Superior temporal gyrus (tissue), 1 donor: Measurements from ENCODE around the gene FBXW12.

ENCODE experiments used
- DNase-seq: peaks from one replicate; pipeline ENCODE4 v3.0.0-alpha.2; 2016; ENCODE audit errors: extremely low spot score

FBXW12 gene

DNA sequence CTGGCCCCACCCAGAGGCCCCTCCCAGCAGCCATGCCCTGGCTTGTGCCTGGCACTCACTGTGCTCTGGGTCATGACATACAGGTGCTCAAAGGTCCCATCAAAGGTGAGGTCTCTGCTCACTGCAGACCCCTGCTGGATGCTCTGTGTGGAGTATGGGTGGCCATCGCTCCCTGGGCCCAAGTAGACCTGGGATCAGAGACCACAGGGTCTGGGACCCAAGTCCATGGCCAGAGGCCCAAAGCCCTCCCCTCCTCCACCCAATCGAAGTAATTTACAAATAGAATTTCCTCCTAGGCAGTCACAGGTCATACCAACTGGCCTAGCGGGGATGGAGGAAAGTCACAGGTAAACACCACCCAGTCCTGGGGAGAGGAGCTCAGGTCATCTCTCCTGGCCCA, 50.3 kb downstream of the FBXW12 start:
- DNase-seq: no peak

DNA sequence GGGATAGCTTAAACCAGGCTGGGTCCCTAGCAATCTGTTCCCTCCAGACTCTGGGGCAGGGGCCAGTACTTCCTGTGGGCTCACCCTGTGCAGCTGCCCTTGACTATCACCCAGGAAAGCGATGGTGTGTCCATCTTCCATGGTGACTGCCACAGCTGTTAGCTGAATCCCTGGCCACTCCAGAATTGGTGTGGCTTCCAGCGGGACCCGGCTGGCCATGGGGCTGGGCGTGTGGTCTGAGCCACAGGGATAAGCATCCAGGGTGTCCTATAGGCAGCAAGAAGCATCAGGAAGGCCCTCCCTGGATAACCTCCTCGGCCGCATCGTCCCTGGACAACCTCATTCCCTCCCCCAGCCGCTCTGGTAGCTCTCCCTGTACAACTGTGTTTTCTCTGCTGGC, 50.7 kb downstream of the FBXW12 start:
- DNase-seq: no peak

DNA sequence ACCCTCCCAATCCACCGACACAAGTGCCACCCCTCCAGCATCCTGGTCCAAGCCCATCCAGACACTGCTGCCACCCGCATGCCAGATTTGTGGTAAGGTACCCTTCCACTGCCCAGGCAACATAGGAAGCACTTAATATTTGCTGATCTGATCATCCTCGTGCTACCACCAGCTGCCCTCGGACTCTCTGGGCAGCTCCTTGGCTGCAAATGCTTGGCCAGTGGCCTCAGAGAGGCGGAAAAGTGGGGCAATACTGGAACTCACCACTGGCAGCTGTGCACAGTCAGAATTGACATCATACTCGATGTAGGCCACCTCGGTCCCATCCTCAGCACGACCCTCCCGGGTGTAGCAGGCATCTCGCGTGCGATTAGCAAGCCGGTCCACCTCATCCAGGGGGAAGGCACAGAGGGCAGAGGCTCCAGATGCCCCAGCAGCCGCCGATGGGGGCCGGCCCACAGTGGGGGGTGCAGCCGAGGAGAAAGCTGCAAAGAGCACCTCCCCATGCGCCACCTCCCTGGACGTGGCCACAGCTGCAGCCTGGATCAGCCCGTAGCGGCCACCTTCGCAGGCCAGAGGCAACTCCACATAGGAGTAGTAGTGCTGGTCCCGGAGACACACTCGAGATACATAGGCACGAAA, 51.3 kb downstream of the FBXW12 start:
- DNase-seq: peak; percentile 45

DNA sequence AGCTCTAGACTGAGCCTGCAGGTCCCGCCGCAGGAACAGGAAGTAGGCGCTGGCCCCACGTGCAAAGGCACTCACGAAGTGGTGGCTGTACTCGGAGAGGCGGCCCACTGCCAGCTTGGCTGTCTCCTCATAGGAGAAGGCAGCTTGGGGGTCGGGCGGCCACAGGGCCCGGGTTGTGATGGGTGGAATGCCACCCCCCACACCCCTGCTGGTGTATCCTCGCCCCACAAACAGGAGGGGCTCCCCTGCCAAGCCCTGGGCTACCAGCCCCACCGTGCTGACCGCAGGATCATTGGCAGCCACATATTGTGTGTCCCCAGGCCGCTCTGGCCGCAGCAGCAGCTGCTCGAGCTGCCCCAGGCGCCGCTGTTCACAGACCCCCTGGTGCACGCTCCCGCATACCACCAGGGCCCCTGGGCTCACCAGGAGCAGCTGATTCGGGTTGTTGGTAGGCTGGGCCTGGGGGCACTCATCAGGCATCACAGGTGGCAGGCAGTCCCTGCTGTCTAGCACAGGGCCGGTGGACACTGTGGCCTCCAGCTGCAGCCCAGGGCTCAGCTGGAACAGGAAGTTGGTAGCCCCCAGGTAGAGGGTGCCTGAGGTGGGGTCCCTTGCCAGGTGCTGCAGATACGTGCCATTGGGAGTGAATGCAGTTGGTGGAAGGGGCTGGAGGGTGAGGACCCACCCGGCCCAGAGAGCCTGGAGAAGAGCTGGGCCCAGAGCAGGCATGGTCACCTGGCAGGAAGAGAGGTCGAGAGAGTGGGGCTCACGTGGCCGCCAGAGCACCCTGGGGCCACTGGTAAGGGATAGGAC, 52.1 kb downstream of the FBXW12 start:
- peak; percentile 15 for DNase-seq

DNA sequence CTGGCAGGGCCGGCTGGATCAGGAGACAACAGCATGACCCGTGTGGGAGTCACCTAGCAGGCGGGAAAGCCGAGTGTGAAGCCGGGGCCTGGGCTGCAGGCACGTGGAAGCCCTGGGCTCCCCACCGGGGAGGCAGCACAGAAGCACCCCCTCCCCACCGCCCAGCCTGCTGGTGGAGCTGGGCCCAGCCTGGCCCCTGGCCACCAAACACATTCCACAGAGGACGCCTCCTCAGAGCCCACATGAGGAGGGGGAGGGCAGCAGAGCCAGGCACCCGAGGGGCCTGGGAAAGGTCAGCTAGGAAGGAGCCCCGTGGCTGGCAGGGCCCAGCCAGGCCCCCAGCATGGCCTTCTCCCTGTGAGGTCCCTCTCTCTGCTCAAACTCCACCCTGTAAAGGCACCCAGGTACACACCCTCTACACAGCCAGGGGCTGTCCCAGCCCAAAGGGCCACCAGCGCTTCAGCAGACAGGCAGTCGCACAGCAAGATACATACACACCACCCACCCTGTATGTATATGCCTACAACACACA, 53.3 kb downstream of the FBXW12 start:
- peak; percentile 49 for DNase-seq

DNA sequence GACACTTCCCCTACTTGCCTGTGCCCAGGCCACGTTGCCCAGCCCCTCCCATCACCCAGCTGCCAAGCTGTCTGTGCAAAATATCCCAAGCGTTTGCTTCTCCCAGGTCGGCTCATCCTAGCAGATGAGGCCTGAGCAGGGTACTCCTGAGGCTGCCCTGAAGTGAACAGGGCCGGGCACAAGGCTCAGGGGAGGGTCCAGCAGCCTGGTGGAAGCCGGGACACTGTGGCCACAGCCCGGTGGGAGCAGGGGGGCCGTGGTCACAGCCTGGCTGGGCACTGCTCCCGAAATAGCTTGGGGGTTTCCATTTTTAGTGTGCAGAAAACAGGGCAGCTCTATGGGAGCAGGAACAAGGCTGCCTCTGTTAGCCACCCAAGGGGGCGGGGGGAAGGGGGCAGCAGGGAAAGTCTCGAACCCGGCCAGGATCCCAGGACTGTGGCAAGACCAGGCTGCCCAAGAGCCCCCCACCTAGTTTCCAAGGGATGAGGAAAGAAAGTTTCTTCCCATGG, 54.4 kb downstream of the FBXW12 start:
- DNase-seq: peak; percentile 94

DNA sequence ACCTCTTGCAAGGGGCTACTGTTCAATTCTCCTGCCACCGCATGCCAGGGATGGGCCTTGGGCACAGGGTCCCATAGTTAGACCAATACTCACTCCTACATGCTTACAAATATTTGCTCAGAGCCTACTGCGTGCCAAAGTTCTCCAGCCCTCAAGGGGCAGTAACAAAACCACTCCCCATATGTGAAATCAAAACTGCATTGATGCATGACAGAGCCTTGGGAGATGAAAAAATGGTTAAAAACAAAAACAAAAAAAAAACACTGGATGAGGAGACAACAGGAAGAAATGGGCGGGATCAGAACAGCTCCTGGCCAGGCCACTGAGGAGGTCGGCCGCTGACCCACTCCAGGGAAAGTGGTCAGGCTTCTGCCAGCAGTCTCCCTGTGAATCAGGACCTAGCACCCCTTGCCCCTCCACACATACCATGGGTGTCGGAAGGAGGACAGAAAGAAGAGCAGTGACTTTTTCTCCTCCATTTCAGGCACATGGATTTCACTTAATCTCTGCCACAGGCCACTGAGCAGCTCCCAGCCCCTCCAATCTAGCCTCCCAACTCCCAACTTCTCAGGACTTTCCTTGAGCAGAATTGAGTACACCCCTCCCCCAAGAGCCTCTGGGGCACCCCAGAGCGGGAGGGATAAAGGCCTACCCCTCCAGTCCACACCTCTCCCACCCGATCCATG, 55.1 kb downstream of the FBXW12 start:
- DNase-seq: peak; percentile 66

DNA sequence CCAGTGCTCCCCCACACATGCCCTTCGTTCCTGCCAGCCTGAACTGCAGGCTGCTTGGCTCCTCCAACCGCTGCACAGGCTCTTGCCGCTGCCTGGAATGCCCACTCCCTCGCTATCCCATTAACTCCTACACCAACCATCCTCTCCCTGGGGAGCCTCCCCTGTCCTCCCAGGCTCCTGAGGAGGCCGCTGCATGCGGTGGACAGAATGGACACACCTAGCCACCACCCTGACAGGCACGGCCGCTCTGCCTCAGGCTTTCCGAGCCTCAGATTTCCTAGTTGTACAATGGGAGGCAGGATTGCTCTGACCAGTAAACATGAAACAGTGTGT, 55.6 kb downstream of the FBXW12 start:
- no peak for DNase-seq

DNA sequence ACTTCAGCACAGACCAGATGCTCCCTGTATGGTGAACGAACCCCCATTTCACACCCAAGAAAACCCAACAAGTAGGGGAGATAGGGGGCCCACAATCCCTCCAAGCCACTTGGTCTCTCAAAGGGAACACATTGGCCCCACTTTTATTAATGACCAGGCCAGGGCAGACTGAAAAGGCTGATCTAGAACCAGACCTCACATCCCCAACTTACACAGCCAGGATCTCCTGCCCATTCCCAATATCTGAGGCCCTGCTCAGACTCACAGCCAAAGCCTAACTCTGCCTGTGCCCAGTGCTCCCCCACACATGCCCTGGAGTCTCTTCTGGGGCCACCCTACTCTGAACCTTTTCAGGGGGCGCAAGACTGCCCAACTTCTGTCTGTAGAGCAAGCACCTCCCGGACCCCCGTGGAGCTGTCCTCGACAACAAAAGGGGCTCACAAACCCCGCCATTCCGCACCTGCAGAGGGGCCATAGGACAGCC, 56.1 kb downstream of the FBXW12 start:
- peak; percentile 30 for DNase-seq

DNA sequence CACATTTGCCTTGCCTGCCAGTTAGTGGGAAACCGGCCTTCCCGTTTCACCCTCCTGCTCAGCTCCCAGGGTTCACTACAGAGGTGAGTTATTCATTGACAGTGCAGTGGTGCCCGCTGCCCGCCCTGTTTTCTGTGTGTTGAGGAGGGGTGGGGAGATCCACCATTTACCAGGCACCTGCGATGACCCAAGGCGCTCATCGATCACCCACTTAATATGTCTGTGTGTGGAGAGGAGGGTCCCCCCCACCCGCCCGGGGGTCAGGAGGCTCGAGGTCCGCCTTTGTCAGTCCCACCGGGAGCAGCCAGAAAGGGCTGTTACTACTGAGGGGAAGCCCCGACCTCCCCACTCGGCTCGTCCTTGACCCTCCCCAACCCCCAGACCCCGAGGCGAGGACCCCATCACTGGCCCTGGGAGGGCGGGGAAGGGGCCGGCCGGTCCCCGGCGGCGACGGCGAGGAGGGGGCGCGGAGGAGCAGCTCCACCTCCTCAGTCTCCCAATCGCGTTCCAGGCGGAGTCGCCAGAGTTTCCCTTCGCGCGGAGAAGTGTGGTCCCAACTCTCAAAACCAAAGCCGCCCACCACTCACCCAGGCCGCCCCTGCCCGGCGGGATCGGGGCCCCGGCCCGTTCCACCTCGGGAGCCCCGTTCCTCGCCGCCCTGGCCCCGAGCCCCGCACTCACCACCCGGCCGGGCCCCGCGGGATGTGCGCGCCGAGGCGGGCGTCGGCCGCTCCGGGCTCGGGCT, 56.7 kb downstream of the FBXW12 start:
- DNase-seq: peak; percentile 32

DNA sequence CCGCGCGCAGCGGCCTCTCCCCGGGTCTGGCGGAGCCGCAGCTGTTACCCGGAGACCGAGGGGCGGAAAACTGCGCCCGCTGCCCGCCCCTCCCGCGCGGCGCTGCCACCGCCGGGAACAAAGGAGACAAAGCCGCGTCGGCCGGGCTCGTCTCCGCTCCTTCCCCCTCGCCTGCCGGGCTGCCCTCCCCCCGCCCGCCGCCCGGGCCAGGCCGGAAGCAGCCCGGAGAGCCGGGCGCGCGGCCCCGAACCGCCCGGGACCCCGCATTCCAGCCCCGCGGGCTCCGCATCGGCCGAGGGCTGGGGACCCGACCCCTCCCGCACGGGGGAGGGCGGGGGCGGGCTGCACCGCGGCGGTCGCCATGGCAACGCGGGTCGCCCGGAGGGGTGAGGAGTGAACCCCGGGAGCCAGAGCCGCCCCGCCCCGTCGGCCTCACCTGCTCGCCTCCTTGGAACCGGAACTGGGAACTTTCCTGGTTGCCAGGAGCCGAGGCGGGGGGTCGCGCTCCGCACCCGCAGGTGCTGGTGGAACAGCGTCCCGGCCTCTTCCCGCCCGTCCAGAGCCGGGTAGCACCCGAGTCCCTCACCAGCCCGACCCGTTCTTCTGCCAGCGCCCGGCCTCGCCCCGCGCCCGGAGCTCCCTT, 57.4 kb downstream of the FBXW12 start:
- DNase-seq: peak; percentile 81

DNA sequence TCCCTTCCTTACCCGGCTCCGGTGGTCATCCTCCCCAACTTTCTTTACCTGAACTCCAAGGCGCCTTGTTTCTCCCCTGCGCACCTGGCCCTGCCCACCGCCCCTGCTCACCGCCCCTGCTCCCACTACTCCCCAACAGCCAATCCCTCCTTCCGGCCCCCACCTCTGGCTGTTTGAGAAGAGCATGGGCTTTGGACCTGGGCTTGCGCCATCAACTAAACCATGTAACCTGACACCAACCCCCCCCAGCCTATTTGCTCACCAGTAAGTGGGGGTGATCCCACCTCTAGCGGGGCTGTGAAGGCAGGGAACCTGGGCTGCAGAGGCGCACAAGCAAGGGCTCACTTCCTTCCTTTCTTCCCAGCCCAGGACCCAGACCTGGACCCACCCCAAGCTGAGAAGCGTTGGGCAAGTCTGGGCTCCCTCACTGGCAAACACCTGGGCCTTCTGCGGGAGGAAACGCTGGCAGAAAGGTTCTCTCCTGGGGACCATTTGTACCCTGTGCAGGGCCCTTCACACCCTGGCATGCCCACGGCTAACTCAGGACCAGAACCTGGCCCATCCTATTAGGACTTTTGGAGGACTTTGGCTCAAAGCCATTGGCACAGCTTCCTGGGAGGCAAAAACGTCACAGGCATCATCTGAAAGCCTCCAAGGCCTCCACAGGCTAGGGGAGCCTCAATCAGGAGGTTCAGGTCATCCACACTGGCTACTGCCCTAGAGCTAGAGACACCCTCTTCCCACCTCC, 58.1 kb downstream of the FBXW12 start, which contains the start of gene PLXNB1:
TSS of gene PLXNB1 (minus strand) at position 127 of the 748 bp plus-strand sequence. CDS start 5,475 bp downstream, outside the sequence.
- no peak for DNase-seq

DNA sequence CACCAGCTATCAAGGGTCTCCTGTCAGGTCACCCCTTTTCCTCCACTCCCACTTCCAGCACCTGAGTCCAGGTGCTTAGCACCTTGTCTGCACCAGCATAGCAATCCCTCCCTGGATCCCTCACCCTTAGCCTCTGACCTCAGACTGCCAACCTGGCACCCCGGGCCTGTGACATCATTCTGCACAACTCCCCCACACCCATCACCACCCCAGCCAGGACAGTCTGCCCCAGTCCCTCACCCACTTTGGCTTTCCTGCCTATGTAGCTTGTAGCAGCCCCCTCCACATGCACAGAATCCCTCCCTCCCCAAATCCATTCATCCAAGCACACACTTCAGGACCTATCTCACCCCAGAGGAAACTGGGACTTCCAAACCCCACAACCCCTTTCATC, 58.7 kb downstream of the FBXW12 start:
- no peak for DNase-seq

DNA sequence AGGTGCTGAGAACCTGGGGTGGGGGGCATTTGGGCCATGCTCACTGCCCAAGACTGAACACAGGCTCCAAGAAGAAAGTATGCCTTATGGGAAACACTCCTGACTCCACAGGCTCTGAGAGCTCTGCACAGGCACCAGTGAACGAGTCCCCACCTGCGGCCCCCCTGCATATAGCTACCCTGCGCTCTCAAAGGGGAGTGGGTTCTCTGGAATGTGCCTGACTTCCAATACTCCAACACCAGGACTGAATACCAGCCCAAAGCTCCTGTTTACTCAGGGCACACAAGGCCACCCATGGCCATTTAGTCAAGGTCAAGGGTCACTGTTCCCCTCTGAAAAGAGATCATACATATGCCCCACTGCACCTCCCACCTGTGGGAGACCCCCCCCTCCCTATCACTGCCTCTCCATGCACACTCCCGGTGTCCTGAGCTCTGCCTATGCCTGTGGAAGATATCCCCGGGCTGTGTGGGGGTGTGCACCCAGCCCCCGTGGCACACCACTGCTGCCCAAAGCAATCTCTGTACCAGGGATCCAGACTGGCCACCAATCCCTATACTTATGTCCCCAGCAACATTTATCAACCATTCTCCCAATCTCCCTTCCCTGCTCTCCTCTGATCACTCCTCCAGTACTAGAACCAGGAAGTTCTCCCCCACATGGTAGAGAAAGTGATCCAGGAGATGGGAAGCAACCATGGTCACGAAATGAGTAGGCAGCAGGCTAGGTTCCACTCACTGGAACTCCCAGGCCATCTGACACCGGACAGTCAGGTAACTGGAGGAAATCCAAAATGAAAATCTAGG, 59.4 kb downstream of the FBXW12 start:
- DNase-seq: no peak

DNA sequence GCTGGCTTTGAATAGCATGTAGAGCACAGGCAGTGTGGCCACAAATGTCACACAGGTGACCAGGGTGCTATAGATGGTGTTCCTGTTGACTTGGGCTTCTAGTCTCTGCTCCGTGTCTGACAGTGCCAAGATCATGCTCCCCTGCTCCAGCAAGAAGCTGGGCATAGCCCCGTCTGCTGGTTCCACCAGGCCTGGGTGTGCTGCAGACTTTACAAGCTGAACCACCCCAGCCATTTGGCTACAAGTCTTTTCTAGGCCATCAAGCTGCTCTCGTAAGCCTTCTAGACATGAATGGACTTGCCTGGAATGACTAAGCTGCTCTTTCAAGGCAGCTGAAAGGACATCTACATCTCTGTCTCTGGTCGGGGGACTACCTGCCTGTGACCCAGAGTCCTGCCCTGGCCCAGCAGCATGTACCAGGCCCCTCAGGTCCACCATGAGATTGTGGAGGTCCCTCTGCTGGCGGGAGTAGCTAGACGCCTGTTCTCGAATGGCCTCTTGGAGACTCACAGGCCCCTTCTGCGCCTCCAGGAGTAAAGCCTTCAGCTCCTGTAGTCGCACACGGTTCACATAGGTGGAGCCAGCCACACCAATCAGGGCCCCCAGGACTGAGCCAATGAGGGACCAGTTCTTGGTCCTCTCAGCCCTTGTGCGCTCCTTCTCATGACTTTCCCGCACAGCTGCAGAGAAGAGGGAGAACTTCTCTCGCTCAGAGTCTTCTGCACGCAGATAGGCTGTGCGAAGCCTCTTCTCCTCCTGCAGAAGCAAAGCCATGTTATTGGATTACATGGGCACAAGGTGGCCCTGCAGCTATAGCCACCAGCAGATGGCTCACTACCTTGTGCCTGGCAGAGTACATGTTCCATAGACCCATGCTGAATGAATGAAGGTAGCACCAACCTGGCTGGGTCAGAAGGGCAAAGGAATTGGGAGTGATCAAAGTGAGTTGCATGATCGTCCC, 60.7 kb downstream of the FBXW12 start:
- no peak for DNase-seq

DNA sequence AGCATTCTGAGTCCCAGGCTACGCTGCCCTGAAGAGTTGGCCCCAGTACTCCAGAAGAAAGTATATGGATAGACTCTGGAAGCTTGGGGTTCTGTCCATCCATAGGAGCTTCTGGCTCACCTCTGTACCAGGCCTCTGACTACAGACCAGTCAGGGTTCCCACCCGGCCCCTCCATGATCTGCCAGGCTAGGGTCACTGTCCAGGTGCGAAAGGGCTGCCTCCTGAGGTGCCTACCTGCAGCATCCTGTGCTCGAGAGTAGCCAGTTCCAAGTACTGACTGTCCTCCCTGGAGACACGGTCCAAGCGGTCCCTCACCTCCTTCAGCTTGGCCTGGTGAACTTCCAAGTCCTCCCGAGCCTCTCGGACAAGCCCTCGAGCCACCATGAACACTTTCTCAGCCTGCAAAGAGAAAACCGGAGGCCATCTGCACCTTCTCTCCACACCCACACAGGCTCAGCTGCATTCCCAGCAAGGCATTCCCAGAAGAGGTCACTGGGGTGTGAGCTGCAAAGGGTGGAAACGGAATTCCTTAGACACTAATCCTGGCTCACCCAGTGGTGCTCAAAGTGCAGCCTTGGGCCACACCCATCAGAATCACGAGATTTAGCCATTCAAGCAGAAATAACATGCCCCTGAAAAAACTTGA, 61.6 kb downstream of the FBXW12 start:
- no peak for DNase-seq

DNA sequence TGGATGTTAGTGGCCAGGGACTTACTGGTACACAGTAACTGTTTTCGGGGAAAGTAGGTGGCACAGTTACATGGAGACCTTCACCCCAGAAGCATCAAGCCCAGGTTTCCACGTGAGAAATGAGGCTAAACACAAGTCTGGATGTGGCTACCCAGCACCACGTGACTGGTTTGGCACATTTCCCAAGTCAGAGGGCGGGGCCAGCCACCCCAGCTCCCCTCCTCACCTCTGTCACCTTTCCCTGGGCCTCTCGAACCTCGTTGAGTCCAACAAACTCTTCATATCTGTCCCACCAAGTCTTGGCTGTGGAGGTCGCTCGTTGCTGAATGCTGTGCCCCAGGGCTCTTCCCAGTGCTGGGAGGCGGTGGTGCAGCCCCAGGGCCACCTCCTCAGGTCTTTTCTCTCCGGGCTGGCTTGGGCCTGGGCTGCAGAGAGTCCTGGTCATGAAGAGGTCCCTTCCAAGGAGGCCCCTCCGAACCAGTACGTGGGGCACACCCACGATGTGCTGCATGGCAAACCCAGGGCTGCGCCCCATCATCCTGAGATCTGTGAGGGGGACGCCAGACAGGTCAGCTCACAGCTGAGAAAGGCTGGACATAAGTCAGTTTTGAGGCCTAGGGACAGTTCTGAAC, 62.7 kb downstream of the FBXW12 start:
- DNase-seq: no peak
